ENCODE results near the gene PHF2.

The PHF2 gene

GRCh38 chr9:93633492-93634221 is 57.3 kb downstream of the PHF2 start:
- no peak for DNase-seq

- no peak for DNase-seq
Measured at GRCh38 chr9:93634311-93635185, 58.2 kb downstream of the PHF2 start.

- DNase-seq: no peak
Measured at GRCh38 chr9:93635186-93636107, 59.1 kb downstream of the PHF2 start.

GRCh38 chr9:93636172-93636661 is 59.8 kb downstream of the PHF2 start:
- no peak for DNase-seq

GRCh38 chr9:93636667-93637066 is 60.3 kb downstream of the PHF2 start:
- DNase-seq: no peak

- DNase-seq: no peak
Measured at GRCh38 chr9:93637886-93638285, 61.5 kb downstream of the PHF2 start.

GRCh38 chr9:93640027-93640426 is 63.6 kb downstream of the PHF2 start:
- DNase-seq: no peak

GRCh38 chr9:93642961-93643360 is 66.6 kb downstream of the PHF2 start:
- DNase-seq: no peak

- no peak for DNase-seq
Measured at GRCh38 chr9:93644397-93645088, 68.2 kb downstream of the PHF2 start.

- DNase-seq: no peak
Measured at GRCh38 chr9:93645149-93645889, 68.9 kb downstream of the PHF2 start.

- DNase-seq: no peak
Measured at GRCh38 chr9:93645921-93646639, 69.7 kb downstream of the PHF2 start.

GRCh38 chr9:93646640-93647178 is 70.3 kb downstream of the PHF2 start:
- DNase-seq: no peak

GRCh38 chr9:93648181-93648580 is 71.8 kb downstream of the PHF2 start:
- DNase-seq: no peak

- DNase-seq: no peak
Measured at GRCh38 chr9:93648836-93649235, 72.5 kb downstream of the PHF2 start.

- no peak for DNase-seq
Measured at GRCh38 chr9:93649610-93650261, 73.4 kb downstream of the PHF2 start.

- DNase-seq: no peak
Measured at GRCh38 chr9:93650448-93650847, 74.1 kb downstream of the PHF2 start.

GRCh38 chr9:93651521-93651950 is 75.2 kb downstream of the PHF2 start:
- no peak for DNase-seq

GRCh38 chr9:93652604-93653592 is 76.5 kb downstream of the PHF2 start:
- no peak for DNase-seq

All from right kidney (tissue), 1 donor.